ENCODE data around the gene LAT.

LAT gene

DNA sequence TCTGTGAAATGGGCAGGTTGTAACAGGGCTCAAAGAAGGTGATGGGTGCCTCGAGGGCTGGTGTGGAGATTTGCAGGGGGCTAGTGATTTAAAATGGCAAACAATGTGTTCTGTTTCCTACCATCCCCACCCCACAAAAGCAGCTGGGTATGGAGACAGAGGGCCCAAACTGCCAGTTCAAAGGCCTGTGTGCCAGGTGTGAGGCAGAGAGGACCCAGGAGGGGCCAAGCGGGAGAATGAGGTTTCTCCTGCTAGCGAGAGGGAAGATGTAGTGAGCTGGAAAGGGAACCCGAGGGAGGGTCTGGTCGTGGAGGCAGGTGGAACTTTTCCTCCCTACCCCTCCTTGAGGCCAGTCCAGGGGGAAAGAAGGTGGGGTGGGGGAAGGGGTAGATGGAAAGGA, 39.4 kb downstream of the LAT start:
- no peak for DNase-seq (ENCODE audit: low read depth)
- TF ChIP-seq, protein P1, sequence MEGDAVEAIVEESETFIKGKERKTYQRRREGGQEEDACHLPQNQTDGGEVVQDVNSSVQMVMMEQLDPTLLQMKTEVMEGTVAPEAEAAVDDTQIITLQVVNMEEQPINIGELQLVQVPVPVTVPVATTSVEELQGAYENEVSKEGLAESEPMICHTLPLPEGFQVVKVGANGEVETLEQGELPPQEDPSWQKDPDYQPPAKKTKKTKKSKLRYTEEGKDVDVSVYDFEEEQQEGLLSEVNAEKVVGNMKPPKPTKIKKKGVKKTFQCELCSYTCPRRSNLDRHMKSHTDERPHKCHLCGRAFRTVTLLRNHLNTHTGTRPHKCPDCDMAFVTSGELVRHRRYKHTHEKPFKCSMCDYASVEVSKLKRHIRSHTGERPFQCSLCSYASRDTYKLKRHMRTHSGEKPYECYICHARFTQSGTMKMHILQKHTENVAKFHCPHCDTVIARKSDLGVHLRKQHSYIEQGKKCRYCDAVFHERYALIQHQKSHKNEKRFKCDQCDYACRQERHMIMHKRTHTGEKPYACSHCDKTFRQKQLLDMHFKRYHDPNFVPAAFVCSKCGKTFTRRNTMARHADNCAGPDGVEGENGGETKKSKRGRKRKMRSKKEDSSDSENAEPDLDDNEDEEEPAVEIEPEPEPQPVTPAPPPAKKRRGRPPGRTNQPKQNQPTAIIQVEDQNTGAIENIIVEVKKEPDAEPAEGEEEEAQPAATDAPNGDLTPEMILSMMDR (conservative IDR thresholded peaks at IDR 0.05; ENCODE audit: low read depth, low read length): no peak
- H3K4me3 ChIP-seq (ENCODE audit: low read length): no peak overlapping the region

GRCh38 chr16:29025218-29025617, 40.4 kb downstream of the LAT start:
- no peak for DNase-seq (ENCODE audit: low read depth)
- no peak overlapping the region for H3K4me3 ChIP-seq (ENCODE audit: low read length)
- TF ChIP-seq, protein P1 (conservative IDR thresholded peaks at IDR 0.05; ENCODE audit: low read depth, low read length): no peak

DNA sequence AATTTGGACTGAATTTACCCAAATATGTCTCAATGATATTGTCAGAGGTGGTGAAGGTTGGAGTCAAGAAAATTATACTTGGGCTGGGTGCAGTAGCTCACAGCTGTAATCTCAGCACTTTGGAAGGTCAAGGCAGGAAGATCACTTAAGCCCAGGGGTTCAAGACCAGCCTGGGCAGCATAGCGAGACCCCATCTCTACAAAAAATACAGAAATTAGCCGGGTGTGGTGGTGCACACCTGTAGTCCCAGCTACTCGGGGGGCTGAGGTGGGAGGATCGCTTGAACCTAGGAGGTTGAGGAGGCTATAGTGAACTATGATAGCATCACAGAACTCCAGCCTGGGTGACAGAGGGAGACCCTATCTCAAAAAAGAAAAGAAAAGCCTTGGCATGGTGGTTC, 40.9 kb downstream of the LAT start:
- TF ChIP-seq, protein P1 (conservative IDR thresholded peaks at IDR 0.05; ENCODE audit: low read depth, low read length): no peak
- no peak for DNase-seq (ENCODE audit: low read depth)

GRCh38 chr16:29028457-29029167, 43.8 kb downstream of the LAT start:
- no peak overlapping the region for H3K4me3 ChIP-seq (ENCODE audit: low read length)
- TF ChIP-seq, protein P1 (conservative IDR thresholded peaks at IDR 0.05; ENCODE audit: low read depth, low read length): no peak
- DNase-seq (ENCODE audit: low read depth): no peak

More for the DNA sequence above, 40.9 kb downstream of the LAT start:
- H3K4me3 ChIP-seq (ENCODE audit: low read length): no peak overlapping the region

- peak; percentile 98 for DNase-seq (ENCODE audit: low read depth)
- no peak overlapping the region for H3K4me3 ChIP-seq (ENCODE audit: low read length)
These were observed 44.5 kb downstream of the LAT start for GRCh38 chr16:29029168-29029994.

GRCh38 chr16:29030086-29030840, 45.4 kb downstream of the LAT start:
- TF ChIP-seq, protein P1 (conservative IDR thresholded peaks at IDR 0.05; ENCODE audit: low read depth, low read length): no peak
- no peak for DNase-seq (ENCODE audit: low read depth)
- H3K4me3 ChIP-seq (ENCODE audit: low read length): no peak overlapping the region

More at GRCh38 chr16:29029168-29029994, 44.5 kb downstream of the LAT start:
- TF ChIP-seq, protein P1 (conservative IDR thresholded peaks at IDR 0.05; ENCODE audit: low read depth, low read length): no peak
